Small intestine (tissue), 7 donors: ENCODE measurements around the gene PRKAR1B. TPM values are rescaled to one million over a fixed set of nuclear protein-coding genes. Genes with fewer than 3 reads are reported as not detected.

Source experiments
- DNase-seq, 2 donors: peaks; one replicate each; pipeline versions ENCODE4 v3.0.0 to v3.0.0-alpha.2; 2013
- FAIRE-seq: peaks from 2 replicates; lab custom pipeline; 2012; peaks lifted over from hg19 to GRCh38; lab: Jason Lieb, UNC
- H3K27ac ChIP-seq, 3 donors: one replicate each; pipeline ENCODE4 v1.5.1; 2013; ENCODE audit warnings: low read length in 2 of 3, mild to moderate bottlenecking in 2 of 3, control low read depth in 1 of 3, inconsistent platforms in 1 of 3, low read depth in 1 of 3, moderate library complexity in 1 of 3
- H3K27me3 ChIP-seq, 3 donors: one replicate each; pipeline ENCODE4 v1.6.1; 2013; ENCODE audit warnings: low read length in 3 of 3, inconsistent platforms in 1 of 3; ENCODE audit not compliant: control insufficient read depth in 3 of 3, insufficient read depth in 3 of 3
- H3K36me3 ChIP-seq, 3 donors: one replicate each; pipeline ENCODE4 v1.6.1; 2013; ENCODE audit warnings: low read length in 3 of 3, inconsistent platforms in 1 of 3, low read depth in 1 of 3, mild to moderate bottlenecking in 1 of 3, moderate library complexity in 1 of 3; ENCODE audit not compliant: control insufficient read depth in 3 of 3, insufficient read depth in 2 of 3
- H3K4me1 ChIP-seq, 3 donors: one replicate each; pipeline ENCODE4 v1.6.1; 2013; ENCODE audit warnings: low read length in 2 of 3, inconsistent platforms in 1 of 3, low read depth in 1 of 3, mild to moderate bottlenecking in 1 of 3, moderate library complexity in 1 of 3; ENCODE audit not compliant: control insufficient read depth in 3 of 3, insufficient read depth in 2 of 3
- H3K4me3 ChIP-seq, 3 donors: one replicate each; pipeline ENCODE4 v1.5.1; 2013; ENCODE audit warnings: low read length in 3 of 3, control low read depth in 1 of 3, inconsistent platforms in 1 of 3, low read depth in 1 of 3, mild to moderate bottlenecking in 1 of 3, moderate library complexity in 1 of 3
- H3K9me3 ChIP-seq, 2 donors: one replicate each; pipeline ENCODE4 v1.6.1; 2013; ENCODE audit warnings: low read depth in 1 of 2, low read length in 1 of 2; ENCODE audit not compliant: control insufficient read depth in 2 of 2, insufficient read depth in 1 of 2
- WGBS, 3 donors: extraction: QIAGEN DNeasy Blood & Tissue Kit; methylation state at CpG; one replicate each; pipeline ENCODE4 v1.1.7; 2013; 5-methylcytosine and 5-hydroxymethylcytosine counted together
- polyA plus RNA-seq, 4 donors: library from polyadenylated mRNA; stranded (reverse) in 3 of 4; unstranded in 1 of 4; fragments of 200-250 nt in 3 of 4; fragments of 120-200 nt in 1 of 4; gene quantifications; one replicate each; pipeline versions ENCODE4 v1.2.1 to v1.2.3, GENCODE V29; 2013
- donor health status: healthy with polysubstance abuse.
- donor health status: control.
- donor health status: control.
- donor health status: Bipolar disorder and iron deficiency.
- donor health status: healthy.

The PRKAR1B gene
- polyA plus RNA-seq, 4 donors = 9.5 to 32.3 (median 18.6) TPM

GRCh38 chr7:584820-585219, 142.3 kb downstream of the PRKAR1B start:
- Histone ChIP-seq H3K4me3 (no peak overlapping the region), H3K9me3 (peaks cover 0 to 15% of the 10 kb centered on the region in 2 donors), H3K27me3 (no peaks in the 10 kb centered on the region), H3K36me3 (peaks cover 0 to 81% (median 0%) of the 10 kb centered on the region in 3 donors), H3K27ac (no peak overlapping the region), H3K4me1 (no peaks in the 10 kb centered on the region)
- FAIRE-seq (no peak), DNase-seq (no peak)
- 92 to 95% (median 92%) methylated on average over 12 of the region's 12 CpGs for whole genome bisulfite sequencing, 3 donors

GRCh38 chr7:584122-584465, 143.0 kb downstream of the PRKAR1B start:
- H3K9me3 ChIP-seq = peaks cover 0 to 15% of the 10 kb centered on the region in 2 donors
- H3K36me3 ChIP-seq = peaks cover 0 to 79% (median 0%) of the 10 kb centered on the region in 3 donors
- no peaks in the 10 kb centered on the region for H3K4me1 ChIP-seq
- WGBS, 3 donors = 60 to 85% (median 73%) methylated on average over 15 of the region's 15 CpGs
- FAIRE-seq (no peak), DNase-seq (peak in 1 of 2 donors; percentile 50)
- no peaks in the 10 kb centered on the region for H3K27me3 ChIP-seq
- peak overlapping the region in 1 of 3 donors; percentile 17 for H3K27ac ChIP-seq
- peak overlapping the region in 1 of 3 donors; percentile 31 for H3K4me3 ChIP-seq

GRCh38 chr7:583410-584121, 143.5 kb downstream of the PRKAR1B start:
- peak overlapping the region in 1 of 3 donors; percentile 31 for H3K4me3 ChIP-seq
- H3K36me3 ChIP-seq = peaks cover 0 to 79% (median 0%) of the 10 kb centered on the region in 3 donors
- peaks cover 0 to 15% of the 10 kb centered on the region in 2 donors for H3K9me3 ChIP-seq
- H3K27me3 ChIP-seq = no peaks in the 10 kb centered on the region
- FAIRE-seq (no peak), DNase-seq (no peak)
- WGBS, 3 donors = 84 to 90% (median 85%) methylated on average over 29 to 30 of the region's 30 CpGs
- peak overlapping the region in 1 of 3 donors; percentile 17 for H3K27ac ChIP-seq
- no peaks in the 10 kb centered on the region for H3K4me1 ChIP-seq

- no peaks in the 10 kb centered on the region for H3K4me1 ChIP-seq
- H3K4me3 ChIP-seq = no peak overlapping the region
- H3K27me3 ChIP-seq = no peaks in the 10 kb centered on the region
- FAIRE-seq (no peak), DNase-seq (no peak)
- no peak overlapping the region for H3K27ac ChIP-seq
- peaks cover 0 to 79% (median 0%) of the 10 kb centered on the region in 3 donors for H3K36me3 ChIP-seq
- WGBS, 3 donors = 92 to 96% (median 96%) methylated on average over 23 of the region's 23 CpGs
- peaks cover 0 to 15% of the 10 kb centered on the region in 2 donors for H3K9me3 ChIP-seq
Observed at GRCh38 chr7:582931-583330, 144.2 kb downstream of the PRKAR1B start.

- DNase-seq (no peak), FAIRE-seq (no peak)
- Histone ChIP-seq H3K9me3 (peaks cover 0 to 11% of the 10 kb centered on the region in 2 donors), H3K27me3 (no peaks in the 10 kb centered on the region), H3K4me3 (no peak overlapping the region), H3K36me3 (peaks cover 0 to 79% (median 0%) of the 10 kb centered on the region in 3 donors), H3K4me1 (no peaks in the 10 kb centered on the region), H3K27ac (no peak overlapping the region)
- WGBS, 3 donors = 95 to 98% (median 96%) methylated on average over 43 of the region's 43 CpGs
Observed at GRCh38 chr7:582081-582835, 144.8 kb downstream of the PRKAR1B start.

GRCh38 chr7:578386-578785, 148.7 kb downstream of the PRKAR1B start:
- FAIRE-seq = no peak

GRCh38 chr7:577741-578370, 149.2 kb downstream of the PRKAR1B start:
- H3K36me3 ChIP-seq = peaks cover 0 to 75% (median 0%) of the 10 kb centered on the region in 3 donors
- H3K27me3 ChIP-seq = no peaks in the 10 kb centered on the region
- H3K27ac ChIP-seq = no peak overlapping the region
- 91 to 95% (median 92%) methylated on average over 29 to 30 of the region's 30 CpGs for WGBS, 3 donors
- DNase-seq (no peak), FAIRE-seq (no peak)
- H3K4me1 ChIP-seq = no peaks in the 10 kb centered on the region
- peaks cover 0 to 3% of the 10 kb centered on the region in 2 donors for H3K9me3 ChIP-seq
- no peak overlapping the region for H3K4me3 ChIP-seq

More at GRCh38 chr7:578386-578785, 148.7 kb downstream of the PRKAR1B start:
- Histone ChIP-seq H3K4me3 (no peak overlapping the region), H3K36me3 (peaks cover 0 to 77% (median 0%) of the 10 kb centered on the region in 3 donors), H3K27ac (no peak overlapping the region), H3K9me3 (peaks cover 0 to 3% of the 10 kb centered on the region in 2 donors), H3K4me1 (no peaks in the 10 kb centered on the region), H3K27me3 (no peaks in the 10 kb centered on the region)
- 97 to 98% (median 98%) methylated on average over 15 to 16 of the region's 16 CpGs for WGBS, 3 donors
- DNase-seq = no peak

- 96 to 98% (median 97%) methylated on average over 21 to 22 of the region's 22 CpGs for WGBS, 3 donors
- Histone ChIP-seq H3K36me3 (peaks cover 0 to 74% (median 0%) of the 10 kb centered on the region in 3 donors), H3K9me3 (peaks cover 0 to 3% of the 10 kb centered on the region in 2 donors), H3K27me3 (no peaks in the 10 kb centered on the region), H3K4me1 (no peaks in the 10 kb centered on the region), H3K4me3 (no peak overlapping the region), H3K27ac (no peak overlapping the region)
- DNase-seq = no peak
- FAIRE-seq = no peak
Observed at GRCh38 chr7:577278-577665, 149.8 kb downstream of the PRKAR1B start.
